Measurements from ENCODE around the gene MED17.

Gene MED17

DNA sequence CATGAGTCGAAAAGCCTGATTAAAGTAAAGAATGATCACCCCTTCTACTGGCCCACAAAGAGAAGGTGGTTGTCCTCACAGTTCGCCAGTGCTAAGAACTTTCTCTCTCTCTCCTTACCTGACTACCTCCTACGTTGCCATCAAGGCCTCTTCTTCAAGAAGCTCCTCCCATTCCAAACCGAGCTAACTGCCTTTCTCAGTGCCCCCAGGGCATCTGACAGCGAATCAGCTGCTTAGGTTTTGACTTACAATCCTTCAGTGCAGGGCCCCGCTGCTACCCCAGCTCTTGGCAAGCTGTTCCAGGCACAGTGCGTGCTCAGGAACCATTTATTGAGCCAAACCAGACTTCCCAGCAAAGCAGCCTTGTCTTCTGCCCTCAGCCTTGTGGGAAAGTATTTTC lies 60.5 kb downstream of the MED17 start:
- no peak overlapping the region for H3K4me2 ChIP-seq (ENCODE audit: low read depth, low read length, poor library complexity, severe bottlenecking)

GRCh38 chr11:93845181-93846092 lies 61.4 kb downstream of the MED17 start:
- H3K4me3 ChIP-seq (ENCODE audit: insufficient read depth, low read length, poor library complexity, severe bottlenecking): no peak overlapping the region
- H3K9me2 ChIP-seq (replicated peaks; ENCODE audit: insufficient read depth, low read length): no peaks in the 10 kb centered on the region
- TF ChIP-seq CTCF (IDR thresholded peaks at IDR 0.05; ENCODE audit: insufficient read depth, low read length, poor library complexity, severe bottlenecking) (no peak), EZH2phosphoT487 (conservative IDR thresholded peaks at IDR 0.05; ENCODE audit: low read length) (no peak)
- H3K27ac ChIP-seq (ENCODE audit: low read depth, low read length): no peak overlapping the region
- no peak overlapping the region for H3K4me2 ChIP-seq (ENCODE audit: low read depth, low read length, poor library complexity, severe bottlenecking)
- H3F3A ChIP-seq (ENCODE audit: insufficient read depth): no peaks in the 10 kb centered on the region
- H3K36me3 ChIP-seq (ENCODE audit: low read length): no peaks in the 10 kb centered on the region
- no peaks in the 10 kb centered on the region for H3K27me3 ChIP-seq (ENCODE audit: low read length)
- no peaks in the 10 kb centered on the region for H3K9me3 ChIP-seq (ENCODE audit: insufficient read depth, low read length)
- H3K9ac ChIP-seq (ENCODE audit: low read length): no peak overlapping the region
- no peaks in the 10 kb centered on the region for H4K20me1 ChIP-seq (ENCODE audit: low read depth, low read length)
- H2AFZ ChIP-seq (ENCODE audit: low read depth, low read length, severe bottlenecking): no peak overlapping the region
- H3K79me2 ChIP-seq (ENCODE audit: insufficient read depth, low read length): no peaks in the 10 kb centered on the region

More for the DNA sequence above, 60.5 kb downstream of the MED17 start:
- Histone ChIP-seq H3K27ac (ENCODE audit: low read depth, low read length) (no peak overlapping the region), H3K9ac (ENCODE audit: low read length) (no peak overlapping the region), H3K4me3 (ENCODE audit: insufficient read depth, low read length, poor library complexity, severe bottlenecking) (no peak overlapping the region), H3K79me2 (ENCODE audit: insufficient read depth, low read length) (no peaks in the 10 kb centered on the region), H3K9me2 (replicated peaks; ENCODE audit: insufficient read depth, low read length) (no peaks in the 10 kb centered on the region), H3K27me3 (ENCODE audit: low read length) (no peaks in the 10 kb centered on the region), H4K20me1 (ENCODE audit: low read depth, low read length) (no peaks in the 10 kb centered on the region), H3K9me3 (ENCODE audit: insufficient read depth, low read length) (no peaks in the 10 kb centered on the region), H2AFZ (ENCODE audit: low read depth, low read length, severe bottlenecking) (no peak overlapping the region), H3F3A (ENCODE audit: insufficient read depth) (no peaks in the 10 kb centered on the region), H3K36me3 (ENCODE audit: low read length) (no peaks in the 10 kb centered on the region)
- TF ChIP-seq EZH2phosphoT487 (conservative IDR thresholded peaks at IDR 0.05; ENCODE audit: low read length): no peak

DNA sequence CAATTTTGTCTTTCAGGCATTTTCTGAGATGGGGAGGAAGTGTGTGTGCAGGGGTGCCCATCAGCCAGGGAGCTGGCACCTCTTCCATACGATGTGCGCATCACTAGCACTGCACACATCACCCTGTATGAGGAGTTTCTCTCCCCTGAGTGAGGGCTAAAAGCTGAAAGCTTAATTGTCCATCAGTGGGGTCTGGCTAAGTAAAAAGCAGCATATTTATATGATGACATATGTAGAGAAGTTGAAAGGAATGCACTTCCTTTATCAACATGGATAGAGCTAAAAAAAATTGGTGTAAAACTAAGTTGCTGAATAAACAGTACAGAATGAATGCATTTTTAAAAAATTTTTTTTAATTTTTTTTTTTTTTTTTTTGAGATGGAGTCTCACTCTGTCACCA lies 62.3 kb downstream of the MED17 start:
- TF ChIP-seq EZH2phosphoT487 (conservative IDR thresholded peaks at IDR 0.05; ENCODE audit: low read length) (no peak), CTCF (IDR thresholded peaks at IDR 0.05; ENCODE audit: insufficient read depth, low read length, poor library complexity, severe bottlenecking) (no peak)
- Histone ChIP-seq H3K27ac (ENCODE audit: low read depth, low read length) (no peak overlapping the region), H2AFZ (ENCODE audit: low read depth, low read length, severe bottlenecking) (no peak overlapping the region)

DNA sequence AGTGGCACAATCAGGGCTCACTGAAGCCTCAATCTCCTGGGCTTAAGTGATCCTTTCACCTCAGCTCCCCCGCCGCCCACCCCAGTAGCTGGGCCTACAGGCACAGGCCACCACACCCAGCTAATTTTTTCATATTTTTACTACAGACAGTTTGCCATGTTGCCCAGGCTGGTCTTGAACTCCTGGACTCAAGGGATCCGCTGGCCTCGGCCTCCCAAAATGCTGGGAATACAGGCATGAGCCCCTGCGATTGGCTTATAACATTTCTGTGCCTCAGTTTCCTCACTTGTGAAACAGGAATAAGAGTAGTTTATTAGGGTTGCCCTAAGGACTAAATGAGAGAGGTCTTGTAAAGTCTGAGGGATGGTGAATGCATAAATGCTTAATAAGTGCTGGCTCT lies 65.1 kb downstream of the MED17 start:
- Histone ChIP-seq H3K36me3 (ENCODE audit: low read length) (no peaks in the 10 kb centered on the region), H3K4me2 (ENCODE audit: low read depth, low read length, poor library complexity, severe bottlenecking) (no peak overlapping the region), H3K9me2 (replicated peaks; ENCODE audit: insufficient read depth, low read length) (no peaks in the 10 kb centered on the region), H3K27me3 (ENCODE audit: low read length) (no peaks in the 10 kb centered on the region), H3K79me2 (ENCODE audit: insufficient read depth, low read length) (no peaks in the 10 kb centered on the region), H3K9ac (ENCODE audit: low read length) (no peak overlapping the region), H3K9me3 (ENCODE audit: insufficient read depth, low read length) (no peaks in the 10 kb centered on the region), H3K4me3 (ENCODE audit: insufficient read depth, low read length, poor library complexity, severe bottlenecking) (no peak overlapping the region), H3F3A (ENCODE audit: insufficient read depth) (no peaks in the 10 kb centered on the region), H2AFZ (ENCODE audit: low read depth, low read length, severe bottlenecking) (no peak overlapping the region), H3K27ac (ENCODE audit: low read depth, low read length) (no peak overlapping the region), H4K20me1 (ENCODE audit: low read depth, low read length) (no peaks in the 10 kb centered on the region)
- TF ChIP-seq CTCF (IDR thresholded peaks at IDR 0.05; ENCODE audit: insufficient read depth, low read length, poor library complexity, severe bottlenecking) (no peak), EZH2phosphoT487 (conservative IDR thresholded peaks at IDR 0.05; ENCODE audit: low read length) (no peak)

More for the DNA sequence above, 62.3 kb downstream of the MED17 start:
- no peak overlapping the region for H3K4me2 ChIP-seq (ENCODE audit: low read depth, low read length, poor library complexity, severe bottlenecking)
- no peaks in the 10 kb centered on the region for H3K9me3 ChIP-seq (ENCODE audit: insufficient read depth, low read length)
- H3K27me3 ChIP-seq (ENCODE audit: low read length): no peaks in the 10 kb centered on the region
- no peaks in the 10 kb centered on the region for H3K36me3 ChIP-seq (ENCODE audit: low read length)
- H3F3A ChIP-seq (ENCODE audit: insufficient read depth): no peaks in the 10 kb centered on the region
- H3K4me3 ChIP-seq (ENCODE audit: insufficient read depth, low read length, poor library complexity, severe bottlenecking): no peak overlapping the region
- H3K9ac ChIP-seq (ENCODE audit: low read length): no peak overlapping the region
- H3K9me2 ChIP-seq (replicated peaks; ENCODE audit: insufficient read depth, low read length): no peaks in the 10 kb centered on the region
- no peaks in the 10 kb centered on the region for H3K79me2 ChIP-seq (ENCODE audit: insufficient read depth, low read length)
- no peaks in the 10 kb centered on the region for H4K20me1 ChIP-seq (ENCODE audit: low read depth, low read length)

All from SU-DHL-6 (cell line).